ENCODE data around the gene GABRD.

GABRD gene

DNA sequence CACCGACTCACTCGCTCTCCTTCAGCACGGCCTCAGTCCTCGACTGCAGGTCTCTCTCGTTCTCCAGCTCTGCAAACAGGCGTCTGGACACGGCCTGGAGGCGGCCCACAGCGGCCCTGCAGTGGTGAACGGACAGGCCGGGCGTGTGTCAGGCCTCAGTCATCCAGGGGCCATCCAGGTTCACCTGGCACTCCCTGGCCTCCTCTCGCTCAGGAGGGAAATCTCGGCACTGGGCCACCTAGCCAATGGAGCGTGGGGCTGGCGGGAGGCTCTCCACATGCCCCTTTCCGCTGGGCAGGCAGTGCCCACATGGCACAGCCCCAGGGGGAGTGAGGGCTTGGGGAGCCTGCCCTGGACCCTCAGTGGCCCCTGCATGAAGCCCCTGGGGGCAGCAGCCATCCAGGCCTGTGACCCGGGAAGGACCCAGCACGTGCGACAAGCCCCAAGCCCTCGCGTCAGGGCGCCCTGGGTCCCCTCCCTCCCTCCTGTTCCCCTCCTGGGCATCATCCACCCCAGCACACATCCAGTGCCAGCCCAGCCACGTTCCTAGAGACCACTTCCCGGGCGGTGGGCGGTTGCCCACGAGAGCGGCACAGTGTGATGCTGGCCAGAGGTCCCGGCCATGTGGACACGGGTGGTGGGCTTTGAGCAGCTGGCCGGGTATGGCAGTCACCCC is 33.6 kb upstream of the GABRD start:
- no peak overlapping the region for H3K4me3 ChIP-seq (ENCODE audit: low read depth, low read length)
- in situ Hi-C loops (cut with HindIII; ENCODE audit: low sequenced_read_pairs) = no loop called here
- no peak for DNase-seq (ENCODE audit: low read depth)
- TF ChIP-seq, protein P1, sequence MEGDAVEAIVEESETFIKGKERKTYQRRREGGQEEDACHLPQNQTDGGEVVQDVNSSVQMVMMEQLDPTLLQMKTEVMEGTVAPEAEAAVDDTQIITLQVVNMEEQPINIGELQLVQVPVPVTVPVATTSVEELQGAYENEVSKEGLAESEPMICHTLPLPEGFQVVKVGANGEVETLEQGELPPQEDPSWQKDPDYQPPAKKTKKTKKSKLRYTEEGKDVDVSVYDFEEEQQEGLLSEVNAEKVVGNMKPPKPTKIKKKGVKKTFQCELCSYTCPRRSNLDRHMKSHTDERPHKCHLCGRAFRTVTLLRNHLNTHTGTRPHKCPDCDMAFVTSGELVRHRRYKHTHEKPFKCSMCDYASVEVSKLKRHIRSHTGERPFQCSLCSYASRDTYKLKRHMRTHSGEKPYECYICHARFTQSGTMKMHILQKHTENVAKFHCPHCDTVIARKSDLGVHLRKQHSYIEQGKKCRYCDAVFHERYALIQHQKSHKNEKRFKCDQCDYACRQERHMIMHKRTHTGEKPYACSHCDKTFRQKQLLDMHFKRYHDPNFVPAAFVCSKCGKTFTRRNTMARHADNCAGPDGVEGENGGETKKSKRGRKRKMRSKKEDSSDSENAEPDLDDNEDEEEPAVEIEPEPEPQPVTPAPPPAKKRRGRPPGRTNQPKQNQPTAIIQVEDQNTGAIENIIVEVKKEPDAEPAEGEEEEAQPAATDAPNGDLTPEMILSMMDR (IDR thresholded peaks at IDR 0.05; ENCODE audit: low read depth, low read length, missing control alignments) = no peak

DNA sequence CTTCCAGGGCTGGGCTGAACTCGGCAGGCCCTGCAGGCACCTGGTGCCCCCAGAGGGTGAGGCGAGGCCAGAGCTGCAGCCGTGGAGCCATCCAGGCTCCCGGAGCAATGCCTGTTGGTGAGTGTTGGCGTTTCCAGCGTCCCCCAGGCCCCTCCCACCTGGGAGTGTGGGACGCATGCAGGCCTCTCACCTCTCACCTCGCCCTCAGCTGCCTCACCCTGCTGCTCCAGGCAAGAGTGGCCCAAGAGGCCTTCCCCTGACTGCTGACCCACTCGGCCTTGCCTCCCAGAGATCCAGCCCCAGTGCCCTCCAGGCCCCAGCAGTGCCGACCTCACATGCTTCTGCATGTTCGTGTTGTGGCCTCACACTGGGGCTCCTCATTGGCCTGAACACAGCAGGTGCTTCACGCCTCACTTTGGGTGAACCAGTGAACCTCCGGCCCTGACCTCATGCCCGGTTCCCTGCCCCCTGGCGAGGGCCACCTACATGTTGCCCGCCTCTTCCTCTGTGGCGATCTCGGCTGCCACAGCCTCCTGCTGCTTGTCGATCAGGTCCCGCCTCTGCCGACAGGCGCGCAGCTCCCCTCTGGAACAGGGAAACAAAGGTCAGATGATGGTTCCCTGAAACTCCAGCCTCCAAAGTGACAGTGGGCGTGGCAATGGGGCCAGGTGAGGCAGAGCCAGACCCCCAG is 32.5 kb upstream of the GABRD start:
- in situ Hi-C loops (cut with HindIII; ENCODE audit: low sequenced_read_pairs) = no loop called here
- DNase-seq (ENCODE audit: low read depth) = no peak
- TF ChIP-seq, protein P1 (IDR thresholded peaks at IDR 0.05; ENCODE audit: low read depth, low read length, missing control alignments) = no peak
- no peak overlapping the region for H3K4me3 ChIP-seq (ENCODE audit: low read depth, low read length)

DNA sequence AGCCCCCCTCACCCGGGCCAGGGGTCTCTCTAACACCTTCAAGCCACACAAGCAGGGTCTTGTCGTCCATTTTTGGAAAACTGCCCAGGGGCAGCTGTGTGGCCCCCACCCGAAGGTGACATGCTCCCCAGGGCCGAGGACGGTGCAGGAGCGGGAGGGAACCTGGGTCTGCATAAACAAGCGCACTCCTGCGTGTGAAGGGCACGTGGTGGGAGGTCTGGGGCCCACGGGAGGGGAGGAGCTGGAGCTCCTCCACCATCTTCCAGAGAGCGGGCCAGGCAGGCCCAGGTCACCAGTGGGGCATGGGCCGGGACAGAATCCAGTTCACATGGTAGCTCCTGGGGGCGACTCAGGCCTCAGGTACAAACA is 32.0 kb upstream of the GABRD start:
- DNase-seq (ENCODE audit: low read depth) = no peak
- H3K4me3 ChIP-seq (ENCODE audit: low read depth, low read length) = no peak overlapping the region
- in situ Hi-C loops (cut with HindIII; ENCODE audit: low sequenced_read_pairs) = no loop called here
- TF ChIP-seq, protein P1 (IDR thresholded peaks at IDR 0.05; ENCODE audit: low read depth, low read length, missing control alignments) = no peak

DNA sequence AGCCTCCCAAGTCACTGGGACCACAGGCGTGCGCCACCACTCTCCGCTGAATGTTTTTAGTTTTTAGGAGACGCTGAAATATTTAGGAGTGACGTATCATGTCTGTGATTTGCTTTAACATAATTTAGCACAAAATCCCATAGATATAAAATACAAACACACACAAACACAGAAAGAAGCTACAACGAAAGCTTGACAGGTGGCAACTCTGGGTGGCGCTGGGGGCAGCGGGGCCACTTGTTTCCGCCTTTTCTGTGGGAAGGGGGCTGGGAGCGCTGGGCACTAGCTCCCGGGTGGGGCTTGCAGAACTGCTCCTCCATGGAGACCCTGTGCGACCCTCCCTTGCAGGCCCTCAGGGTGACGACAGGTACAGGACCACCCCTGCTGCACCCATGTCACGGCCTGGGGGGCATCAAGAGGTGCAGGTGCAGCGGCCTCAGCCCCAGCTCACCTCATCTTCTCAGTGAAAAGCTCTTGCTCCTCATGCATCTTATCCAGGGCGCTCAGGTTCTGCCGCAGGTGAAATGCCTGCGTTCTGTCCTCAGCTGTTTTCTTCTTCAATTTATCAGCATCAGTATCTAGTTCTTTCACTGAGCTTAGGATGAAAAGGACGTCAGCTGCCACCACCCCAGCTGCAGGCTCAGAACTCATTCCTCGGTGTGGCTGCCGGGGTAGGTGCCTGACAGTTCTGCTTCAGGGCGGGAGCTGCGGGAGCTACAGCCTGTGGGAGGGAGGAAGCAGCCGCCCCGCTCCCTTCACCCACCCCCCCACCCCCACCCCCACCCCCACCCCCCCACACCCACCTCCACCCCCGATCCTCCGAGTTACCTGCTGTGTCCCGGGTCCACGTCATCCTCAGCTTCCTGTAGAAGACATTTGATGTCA is 30.8 kb upstream of the GABRD start:
- in situ Hi-C loops (cut with HindIII; ENCODE audit: low sequenced_read_pairs) = no loop called here
- H3K4me3 ChIP-seq (ENCODE audit: low read depth, low read length) = no peak overlapping the region
- TF ChIP-seq, protein P1 (IDR thresholded peaks at IDR 0.05; ENCODE audit: low read depth, low read length, missing control alignments) = no peak
- DNase-seq (ENCODE audit: low read depth) = no peak

DNA sequence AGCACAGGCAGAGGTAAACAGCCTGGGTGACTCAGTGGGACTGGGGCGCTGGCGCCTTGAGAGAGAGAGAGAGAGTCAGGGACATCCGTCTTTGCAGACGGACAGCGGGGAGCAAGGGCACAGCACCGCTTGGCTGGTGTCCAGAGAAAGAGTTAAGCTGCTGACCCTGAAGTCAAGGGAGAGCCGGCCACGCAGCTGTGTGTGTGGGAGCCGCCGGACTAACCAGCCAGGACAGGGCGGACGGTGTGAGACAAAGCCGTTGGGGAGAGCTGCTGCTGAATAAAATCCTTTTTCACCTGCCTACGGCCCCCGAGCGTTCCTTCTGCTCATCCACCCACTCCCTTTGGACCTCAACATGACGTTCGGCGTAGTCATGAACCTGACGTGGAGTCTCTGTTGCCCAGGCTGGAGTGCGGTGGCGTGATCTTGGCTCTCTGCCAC is 30.0 kb upstream of the GABRD start:
- DNase-seq (ENCODE audit: low read depth) = no peak
- TF ChIP-seq, protein P1 (IDR thresholded peaks at IDR 0.05; ENCODE audit: low read depth, low read length, missing control alignments) = no peak
- in situ Hi-C loops (cut with HindIII; ENCODE audit: low sequenced_read_pairs) = no loop called here
- no peak overlapping the region for H3K4me3 ChIP-seq (ENCODE audit: low read depth, low read length)

DNA sequence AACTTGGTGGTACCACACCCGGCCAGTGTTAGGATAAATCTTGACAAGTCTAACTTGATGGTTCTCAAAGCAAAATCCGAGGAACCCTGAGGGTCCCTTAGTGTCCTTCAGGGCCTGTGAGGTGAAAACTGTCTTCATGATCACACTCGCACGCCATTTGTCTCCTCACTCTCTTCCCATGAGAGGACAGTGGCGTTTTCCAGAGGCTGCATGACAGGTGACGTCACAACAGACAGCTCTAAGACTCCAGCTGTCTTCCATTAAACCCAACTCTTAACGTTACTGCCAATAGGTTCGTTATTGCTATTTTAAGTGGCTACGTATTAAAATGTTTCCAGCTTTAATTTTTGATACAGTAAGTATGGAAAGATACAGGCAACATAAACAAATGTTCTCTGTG is 29.4 kb upstream of the GABRD start:
- TF ChIP-seq, protein P1 (IDR thresholded peaks at IDR 0.05; ENCODE audit: low read depth, low read length, missing control alignments) = no peak
- H3K4me3 ChIP-seq (ENCODE audit: low read depth, low read length) = no peak overlapping the region
- in situ Hi-C loops (cut with HindIII; ENCODE audit: low sequenced_read_pairs) = loop anchor here (5.0 kb wide), 2 partner anchors 38 to 57 kb away; no protein-coding TSS in a partner anchor
- no peak for DNase-seq (ENCODE audit: low read depth)

Measured in astrocyte of the cerebellum (primary cell).